ENCODE results near the gene TARS3.

DNA sequence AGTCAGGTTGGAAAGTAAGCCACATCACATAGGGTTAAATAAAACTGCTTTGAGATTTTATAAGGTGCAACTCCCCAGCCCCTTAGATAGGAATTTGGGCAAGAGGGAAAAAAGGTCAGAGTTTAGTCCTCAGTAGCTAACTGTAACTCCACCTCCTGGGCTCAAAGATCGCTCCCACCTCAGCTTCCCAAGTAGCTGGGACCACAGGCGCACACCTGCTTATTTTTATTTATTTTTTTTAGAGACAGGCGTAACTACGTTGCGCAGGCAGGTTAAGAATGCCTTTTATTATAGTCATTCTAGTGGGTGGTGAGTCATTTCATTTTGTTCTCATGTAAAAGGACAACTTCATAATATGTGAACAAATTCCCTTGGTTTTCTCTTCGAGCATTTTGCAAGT is 86.8 kb downstream of the TARS3 start:
- TF ChIP-seq CTCF (IDR thresholded peaks at IDR 0.05) = no peak
- no peak for TF ChIP-seq POLR2A (IDR thresholded peaks at IDR 0.05; ENCODE audit: low read depth)
- TF ChIP-seq POLR2AphosphoS5 (IDR thresholded peaks at IDR 0.05) = no peak
- TF ChIP-seq EP300 (IDR thresholded peaks at IDR 0.05) = no peak
